ENCODE data around the gene TCERG1.

Gene TCERG1

GRCh38 chr5:146513462-146513861, 66.3 kb downstream of the TCERG1 start:
- TF ChIP-seq CTCF (IDR thresholded peaks at IDR 0.05; ENCODE audit: low read depth, low read length, missing control alignments), result no peak
- H3K4me3 ChIP-seq (replicated peaks; ENCODE audit: low read depth, low read length), result no peak overlapping the region
- DNase-seq (ENCODE audit: extremely low read depth, low read depth), result no peak

- no peak overlapping the region for H3K4me3 ChIP-seq (replicated peaks; ENCODE audit: low read depth, low read length)
- DNase-seq (ENCODE audit: extremely low read depth, low read depth), result no peak
- no peak for TF ChIP-seq CTCF (IDR thresholded peaks at IDR 0.05; ENCODE audit: low read depth, low read length, missing control alignments)
Measured at GRCh38 chr5:146514575-146514974, 67.4 kb downstream of the TCERG1 start.

- H3K4me3 ChIP-seq (replicated peaks; ENCODE audit: low read depth, low read length), result no peak overlapping the region
- no peak for DNase-seq (ENCODE audit: extremely low read depth, low read depth)
- no peak for TF ChIP-seq CTCF (IDR thresholded peaks at IDR 0.05; ENCODE audit: low read depth, low read length, missing control alignments)
Measured at GRCh38 chr5:146515473-146516150, 68.5 kb downstream of the TCERG1 start.

- no peak for TF ChIP-seq CTCF (IDR thresholded peaks at IDR 0.05; ENCODE audit: low read depth, low read length, missing control alignments)
- DNase-seq (ENCODE audit: extremely low read depth, low read depth), result no peak
- no peak within 1 kb of the TSS for H3K4me3 ChIP-seq (replicated peaks; ENCODE audit: low read depth, low read length)
Measured at GRCh38 chr5:146516151-146516475, 69.0 kb downstream of the TCERG1 start, which contains the start of gene GPR151. Gene GPR151, minus strand, starts transcription at chr5:146516190. Its CDS starts 77 bp downstream, at chr5:146516113.

GRCh38 chr5:146519554-146519953, 72.4 kb downstream of the TCERG1 start:
- H3K4me3 ChIP-seq (replicated peaks; ENCODE audit: low read depth, low read length), result no peak overlapping the region
- no peak for DNase-seq (ENCODE audit: extremely low read depth, low read depth)
- TF ChIP-seq CTCF (IDR thresholded peaks at IDR 0.05; ENCODE audit: low read depth, low read length, missing control alignments), result no peak

GRCh38 chr5:146520731-146521130, 73.6 kb downstream of the TCERG1 start:
- TF ChIP-seq CTCF (IDR thresholded peaks at IDR 0.05; ENCODE audit: low read depth, low read length, missing control alignments), result no peak
- no peak for DNase-seq (ENCODE audit: extremely low read depth, low read depth)
- H3K4me3 ChIP-seq (replicated peaks; ENCODE audit: low read depth, low read length), result no peak overlapping the region

Measured in HFF-Myc (cell line).